Right atrium auricular region (tissue), 2 donors: ENCODE results near the gene PRRC2C. TPM values are rescaled to one million over a fixed set of nuclear protein-coding genes. Genes with fewer than 3 reads are reported as not detected.

Experiments used
- DNase-seq: peaks from one replicate; pipeline ENCODE4 v3.0.0-alpha.2; 2019; ENCODE audit warnings: low spot score
- H3K27ac ChIP-seq, 2 donors: fragments of 200-600 bp; sonication (generic); 1 replicate in 1 of 2; 2 replicates in 1 of 2; pipeline ENCODE4 v1.5.1; 2016 to 2019
- H3K27me3 ChIP-seq, 2 donors: fragments of 200-600 bp; sonication (generic); one replicate each; pipeline versions ENCODE4 v1.5.1 to v1.6.0; 2017 to 2019
- H3K36me3 ChIP-seq: fragments of 200-600 bp; sonication (generic); one replicate; pipeline ENCODE4 v1.5.1; 2016
- H3K4me1 ChIP-seq, 2 donors: fragments of 200-600 bp; sonication (generic); one replicate each; pipeline versions ENCODE4 v1.5.1 to v1.6.0; 2017 to 2019
- H3K4me3 ChIP-seq, 2 donors: fragments of 200-600 bp; sonication (generic); 1 replicate in 1 of 2; 2 replicates in 1 of 2; pipeline ENCODE4 v1.5.1; 2017 to 2019; ENCODE audit warnings: mild to moderate bottlenecking in 1 of 2, moderate library complexity in 1 of 2
- H3K9me3 ChIP-seq, 2 donors: fragments of 200-600 bp; sonication (generic); one replicate each; pipeline ENCODE4 v1.5.1; 2019
- total RNA-seq, 2 donors: library from RNA; depleted of rRNA; stranded (reverse); fragments of >200 nt; gene quantifications; one replicate each; pipeline ENCODE4 v1.1.0, GENCODE V29; 2016
- TF ChIP-seq, protein P1 (sequence below), 2 donors: fragments of 200-600 bp; sonication (generic); IDR thresholded peaks; one replicate each; pipeline ENCODE4 v1.5.1; 2019; ENCODE audit warnings: antibody characterized with exemption in 2 of 2

Gene PRRC2C
- total RNA-seq, 2 donors from 2014 or later, result 45.2 to 49.4 TPM

DNA sequence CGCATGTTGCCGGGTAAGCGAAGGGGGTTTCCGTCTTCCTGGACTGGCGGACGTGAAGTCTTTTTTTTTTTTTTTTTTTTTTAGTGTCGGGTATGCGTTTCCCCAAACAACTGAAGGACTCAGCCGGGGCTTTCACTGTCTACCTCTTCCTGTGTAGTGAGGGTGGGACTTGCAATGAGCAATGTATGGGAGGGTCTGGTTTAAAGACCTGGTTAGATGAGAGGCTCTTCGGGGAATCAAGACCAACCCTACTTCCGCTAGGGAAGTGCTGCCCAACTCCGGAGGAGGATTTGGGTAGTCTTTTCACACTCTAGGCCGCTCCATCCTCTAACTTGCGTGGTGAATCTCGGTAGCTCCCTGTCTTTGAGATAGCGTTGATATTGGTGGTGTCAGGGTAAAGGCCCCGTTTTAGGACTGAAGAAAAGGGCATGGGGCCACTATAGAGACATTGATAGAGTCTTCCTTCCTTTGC, 754 bp downstream of the PRRC2C start:
- Histone ChIP-seq H3K4me3 (peak overlapping the region; percentile 75 to 85), H3K36me3 (no peaks in the 10 kb centered on the region), H3K27ac (peak overlapping the region; percentile 98 to 99), H3K4me1 (peaks cover 0 to 46% of the 10 kb centered on the region in 2 donors), H3K27me3 (no peaks in the 10 kb centered on the region), H3K9me3 (no peaks in the 10 kb centered on the region)
- TF ChIP-seq, protein P1, sequence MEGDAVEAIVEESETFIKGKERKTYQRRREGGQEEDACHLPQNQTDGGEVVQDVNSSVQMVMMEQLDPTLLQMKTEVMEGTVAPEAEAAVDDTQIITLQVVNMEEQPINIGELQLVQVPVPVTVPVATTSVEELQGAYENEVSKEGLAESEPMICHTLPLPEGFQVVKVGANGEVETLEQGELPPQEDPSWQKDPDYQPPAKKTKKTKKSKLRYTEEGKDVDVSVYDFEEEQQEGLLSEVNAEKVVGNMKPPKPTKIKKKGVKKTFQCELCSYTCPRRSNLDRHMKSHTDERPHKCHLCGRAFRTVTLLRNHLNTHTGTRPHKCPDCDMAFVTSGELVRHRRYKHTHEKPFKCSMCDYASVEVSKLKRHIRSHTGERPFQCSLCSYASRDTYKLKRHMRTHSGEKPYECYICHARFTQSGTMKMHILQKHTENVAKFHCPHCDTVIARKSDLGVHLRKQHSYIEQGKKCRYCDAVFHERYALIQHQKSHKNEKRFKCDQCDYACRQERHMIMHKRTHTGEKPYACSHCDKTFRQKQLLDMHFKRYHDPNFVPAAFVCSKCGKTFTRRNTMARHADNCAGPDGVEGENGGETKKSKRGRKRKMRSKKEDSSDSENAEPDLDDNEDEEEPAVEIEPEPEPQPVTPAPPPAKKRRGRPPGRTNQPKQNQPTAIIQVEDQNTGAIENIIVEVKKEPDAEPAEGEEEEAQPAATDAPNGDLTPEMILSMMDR (IDR thresholded peaks at IDR 0.05), result no peak
- DNase-seq, result no peak

DNA sequence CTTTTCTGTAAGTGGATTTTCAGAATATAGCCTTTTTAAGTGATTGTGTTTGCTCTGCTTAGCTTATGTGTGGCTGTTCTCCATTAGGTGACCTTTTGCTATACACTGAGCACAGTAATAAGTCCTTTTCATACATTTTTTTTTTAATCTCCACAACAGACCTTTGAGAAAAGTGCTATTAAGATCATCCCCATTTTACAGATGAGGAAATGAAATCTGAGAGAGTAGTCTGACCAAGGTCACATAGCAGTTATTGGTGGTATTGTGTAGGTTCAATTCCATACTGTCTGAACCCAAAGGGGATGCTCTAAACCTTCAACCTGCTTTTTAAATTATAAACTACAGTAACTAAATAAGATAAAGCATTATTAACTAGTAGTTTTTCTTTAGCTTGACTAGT, 1.7 kb downstream of the PRRC2C start:
- H3K27ac ChIP-seq, result peak overlapping the region in 1 of 2 donors; percentile 99
- H3K36me3 ChIP-seq, result no peaks in the 10 kb centered on the region
- DNase-seq, result no peak
- H3K27me3 ChIP-seq, result no peaks in the 10 kb centered on the region
- H3K9me3 ChIP-seq, result no peaks in the 10 kb centered on the region
- H3K4me1 ChIP-seq, result peaks cover 0 to 49% of the 10 kb centered on the region in 2 donors
- no peak overlapping the region for H3K4me3 ChIP-seq
- TF ChIP-seq, protein P1 (IDR thresholded peaks at IDR 0.05), result no peak

DNA sequence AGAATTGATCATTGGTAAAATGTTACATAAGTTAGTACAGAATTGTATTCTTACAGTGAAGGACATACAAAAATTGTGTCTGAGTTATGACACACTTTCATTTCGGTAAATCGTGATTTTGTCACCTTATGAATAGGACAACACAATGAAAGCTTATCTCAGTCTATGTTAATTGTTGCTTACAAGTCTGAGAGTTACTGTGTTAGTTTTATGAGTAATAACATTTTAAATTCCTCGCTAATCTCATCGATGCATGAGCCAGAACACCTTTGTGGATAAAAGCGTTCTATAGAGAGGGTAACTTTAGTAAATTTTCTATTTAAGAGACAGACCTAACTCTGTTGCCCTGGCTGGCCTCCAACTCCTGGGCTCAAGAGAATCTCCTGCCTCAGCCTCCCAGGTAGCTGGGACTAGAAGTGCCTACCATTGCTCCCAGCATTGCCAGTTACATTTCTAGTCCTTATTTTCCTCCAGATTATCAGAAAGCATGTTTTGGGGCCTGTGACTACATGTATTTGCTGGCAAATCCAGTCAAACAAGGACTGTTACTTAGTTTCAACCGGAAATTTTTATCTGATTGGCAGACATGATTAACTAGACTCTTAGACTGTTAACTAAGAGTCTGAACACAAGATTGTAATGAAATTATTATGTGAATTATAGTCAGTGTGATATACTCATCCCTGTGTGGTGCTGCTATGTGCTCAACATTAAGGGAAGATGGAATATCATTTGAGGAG, 3.0 kb downstream of the PRRC2C start:
- TF ChIP-seq, protein P1 (IDR thresholded peaks at IDR 0.05), result no peak
- Histone ChIP-seq H3K4me1 (peaks cover 0 to 62% of the 10 kb centered on the region in 2 donors), H3K4me3 (no peak overlapping the region), H3K27me3 (no peaks in the 10 kb centered on the region), H3K27ac (no peak overlapping the region), H3K36me3 (no peaks in the 10 kb centered on the region), H3K9me3 (no peaks in the 10 kb centered on the region)
- DNase-seq, result no peak

DNA sequence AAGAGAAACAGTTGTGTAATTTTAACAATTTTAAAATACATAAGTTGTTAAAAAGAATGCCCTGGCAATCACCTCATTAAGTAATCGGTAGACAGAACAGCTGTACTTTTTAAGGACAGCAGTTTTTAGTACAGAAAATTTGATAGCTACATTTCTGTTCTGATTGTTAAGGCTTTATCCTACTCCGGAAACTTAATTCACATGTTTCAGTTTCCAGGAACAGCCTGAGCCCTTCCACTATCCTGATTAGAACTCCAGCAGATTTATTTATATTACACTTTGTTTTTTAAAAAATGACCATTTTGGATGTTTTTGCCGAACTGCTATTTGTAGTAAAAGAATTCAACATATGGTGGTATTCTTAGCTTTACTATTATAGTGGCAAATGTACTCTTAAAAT, 8.7 kb downstream of the PRRC2C start:
- TF ChIP-seq, protein P1 (IDR thresholded peaks at IDR 0.05), result no peak
- Histone ChIP-seq H3K4me3 (no peak overlapping the region), H3K27ac (no peak overlapping the region), H3K36me3 (no peaks in the 10 kb centered on the region), H3K9me3 (no peaks in the 10 kb centered on the region), H3K27me3 (no peaks in the 10 kb centered on the region), H3K4me1 (peaks cover 0 to 63% of the 10 kb centered on the region in 2 donors)
- DNase-seq, result no peak

DNA sequence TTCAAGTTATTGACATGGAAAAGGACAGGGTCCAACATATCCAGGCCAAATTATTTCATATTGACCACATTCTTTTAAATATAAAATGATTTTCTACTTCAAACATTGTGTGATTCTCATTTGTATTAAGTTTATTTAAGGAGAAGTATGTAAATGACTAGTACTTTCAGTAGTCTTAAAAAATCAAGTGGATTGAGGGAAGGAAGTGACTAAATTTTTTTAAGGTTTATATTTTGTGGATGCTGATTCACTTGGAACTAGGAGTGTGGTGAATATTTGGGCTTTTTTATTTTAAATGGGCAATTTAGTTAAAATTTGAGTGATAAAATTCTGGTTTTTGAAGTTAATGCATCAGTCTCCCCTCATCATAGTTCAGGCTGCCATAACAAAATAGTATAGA, 10.1 kb downstream of the PRRC2C start:
- Histone ChIP-seq H3K9me3 (no peaks in the 10 kb centered on the region), H3K36me3 (no peaks in the 10 kb centered on the region), H3K27ac (no peak overlapping the region), H3K4me1 (peaks cover 0 to 53% of the 10 kb centered on the region in 2 donors), H3K27me3 (no peaks in the 10 kb centered on the region), H3K4me3 (no peak overlapping the region)
- TF ChIP-seq, protein P1 (IDR thresholded peaks at IDR 0.05), result no peak
- no peak for DNase-seq
